IPS-20b (cell line): ENCODE data around the gene CTNNA1.
"Not testable (repeated sequence)": the region's sequence is repeated elsewhere in the genome, so short reads cannot be mapped to it uniquely, and the experiment has no call there.

Experiments
- H3K27ac ChIP-seq: one replicate; pipeline ENCODE4 v1.5.1; 2013; ENCODE audit warnings: low read length
- H3K27me3 ChIP-seq: 2 replicates; pipeline ENCODE4 v1.6.1; 2013; ENCODE audit warnings: mild to moderate bottlenecking, low read length, inconsistent platforms; ENCODE audit not compliant: insufficient read depth
- H3K36me3 ChIP-seq: 2 replicates; pipeline ENCODE4 v1.6.1; 2013; ENCODE audit warnings: low read depth, mild to moderate bottlenecking, inconsistent platforms, low read length, moderate library complexity; ENCODE audit not compliant: insufficient read depth
- H3K4me1 ChIP-seq: 2 replicates; pipeline ENCODE4 v1.6.1; 2013; ENCODE audit warnings: mild to moderate bottlenecking, control low read depth, inconsistent platforms, low read length, moderate library complexity; ENCODE audit not compliant: insufficient read depth
- H3K4me3 ChIP-seq: 2 replicates; pipeline ENCODE4 v1.5.1; 2013; ENCODE audit warnings: mild to moderate bottlenecking, low read length, inconsistent platforms
- H3K9ac ChIP-seq: 2 replicates; pipeline ENCODE4 v1.6.1; 2013; ENCODE audit warnings: low read depth, mild to moderate bottlenecking, inconsistent platforms, low read length, moderate library complexity
- H3K9me3 ChIP-seq: 2 replicates; pipeline ENCODE4 v1.6.1; 2013; ENCODE audit warnings: mild to moderate bottlenecking, low read depth, low read length, inconsistent platforms; ENCODE audit not compliant: insufficient read depth

Gene CTNNA1

DNA sequence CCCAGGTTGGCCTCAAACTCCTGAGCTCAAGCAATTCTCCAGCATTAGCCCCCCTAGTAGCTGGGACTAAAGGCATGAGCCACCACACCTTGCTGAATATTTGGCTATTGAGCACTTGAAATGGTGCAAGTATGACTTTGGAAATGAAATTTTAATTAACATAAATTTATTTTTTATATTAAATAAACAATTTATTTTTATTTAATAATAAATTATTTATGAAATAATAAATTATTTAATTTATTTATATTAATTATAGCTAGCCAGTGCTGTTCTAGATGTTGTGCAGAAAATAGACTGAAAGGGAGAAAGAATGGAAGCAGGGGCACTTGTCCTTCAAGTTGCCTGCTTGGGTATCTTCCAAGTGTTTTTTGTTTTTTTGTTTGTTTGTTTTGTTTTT is 40.0 kb upstream of the CTNNA1 start:
- H3K4me3 ChIP-seq = no peak overlapping the region
- no peaks in the 10 kb centered on the region for H3K27me3 ChIP-seq
- no peak overlapping the region for H3K27ac ChIP-seq
- no peaks in the 10 kb centered on the region for H3K9me3 ChIP-seq
- peaks cover 15% of the 10 kb centered on the region; the same call in 1 of the 2 replicates for H3K4me1 ChIP-seq
- H3K9ac ChIP-seq = no peak overlapping the region
- H3K36me3 ChIP-seq = no peaks in the 10 kb centered on the region

DNA sequence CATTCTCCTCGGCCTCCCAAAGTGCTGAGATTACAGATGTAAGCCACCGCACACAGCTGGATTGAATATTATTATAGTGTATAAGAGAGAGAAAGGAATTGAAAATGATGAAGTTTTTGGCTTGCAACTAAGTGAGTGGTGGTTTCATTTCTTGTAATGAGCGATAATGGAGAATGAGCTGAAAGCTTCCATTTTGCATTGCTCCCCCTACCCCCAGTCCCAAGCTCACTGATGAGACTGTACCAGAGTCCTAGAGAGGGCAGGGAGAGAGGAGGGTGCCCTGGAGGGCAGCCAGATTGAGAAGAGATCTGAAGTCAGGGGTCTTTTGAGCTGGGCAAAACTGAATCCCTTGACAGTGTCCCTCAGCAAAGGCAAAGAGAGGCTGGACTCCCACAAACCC is 38.5 kb upstream of the CTNNA1 start:
- no peak overlapping the region for H3K9ac ChIP-seq
- H3K36me3 ChIP-seq = no peaks in the 10 kb centered on the region
- H3K9me3 ChIP-seq = no peaks in the 10 kb centered on the region
- no peak overlapping the region for H3K27ac ChIP-seq
- H3K4me1 ChIP-seq = peaks cover 7% of the 10 kb centered on the region; the same call in 1 of the 2 replicates
- H3K4me3 ChIP-seq = no peak overlapping the region
- H3K27me3 ChIP-seq = no peaks in the 10 kb centered on the region

GRCh38 chr5:138715931-138716432 is 37.2 kb upstream of the CTNNA1 start:
- H3K4me1 ChIP-seq, H3K27me3 ChIP-seq, H3K4me3 ChIP-seq, H3K36me3 ChIP-seq, H3K9me3 ChIP-seq, H3K27ac ChIP-seq, H3K9ac ChIP-seq: not testable (repeated sequence)

- Histone ChIP-seq H3K9ac (no peak overlapping the region), H3K36me3 (no peaks in the 10 kb centered on the region), H3K27ac (no peak overlapping the region), H3K9me3 (no peaks in the 10 kb centered on the region), H3K4me3 (no peak overlapping the region), H3K4me1 (peaks cover 6% of the 10 kb centered on the region; the same call in 1 of the 2 replicates), H3K27me3 (no peaks in the 10 kb centered on the region)
Observed at GRCh38 chr5:138716456-138716924, 36.7 kb upstream of the CTNNA1 start.

DNA sequence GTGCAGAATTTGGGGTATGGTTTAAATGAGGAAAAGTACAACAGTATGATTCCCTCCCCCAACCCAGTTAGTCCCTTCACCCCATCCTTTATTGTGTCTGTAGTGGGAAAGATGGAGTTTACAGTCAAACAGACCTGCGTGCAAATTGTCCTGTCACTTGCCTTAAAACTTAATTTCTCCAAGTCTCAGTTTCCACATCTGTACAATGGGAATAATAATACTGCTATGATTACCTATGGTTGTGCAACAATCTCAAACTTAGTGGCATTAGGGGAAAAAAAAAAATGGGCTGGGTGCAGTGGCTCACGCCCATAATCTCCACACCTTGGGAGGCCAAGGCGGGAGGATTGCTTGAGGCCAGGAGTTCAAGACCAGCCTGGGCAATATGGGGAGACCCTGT is 35.8 kb upstream of the CTNNA1 start:
- no peaks in the 10 kb centered on the region for H3K9me3 ChIP-seq
- no peaks in the 10 kb centered on the region for H3K27me3 ChIP-seq
- peaks cover 13% of the 10 kb centered on the region; the same call in 1 of the 2 replicates for H3K4me1 ChIP-seq
- H3K27ac ChIP-seq = no peak overlapping the region
- no peaks in the 10 kb centered on the region for H3K36me3 ChIP-seq
- H3K9ac ChIP-seq = no peak overlapping the region
- no peak overlapping the region for H3K4me3 ChIP-seq

DNA sequence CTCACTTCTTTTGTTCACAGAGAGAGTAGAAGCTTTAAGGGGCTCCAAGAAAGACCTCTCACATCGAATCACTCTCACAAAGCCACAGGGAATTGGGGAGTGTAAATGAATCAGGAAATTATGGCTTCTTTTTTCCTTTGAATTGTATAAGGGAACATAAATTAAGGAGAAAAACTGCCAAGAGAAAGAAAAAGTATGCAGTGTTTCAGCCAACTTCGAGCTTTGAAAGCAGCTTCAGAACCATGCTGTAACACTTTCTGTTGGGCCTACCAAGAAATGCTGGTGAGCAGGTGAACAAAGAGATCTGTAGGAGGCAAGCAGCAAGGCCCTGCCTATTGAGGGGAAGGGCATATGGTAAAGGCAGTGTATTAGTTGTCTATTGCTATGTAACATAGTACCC is 33.4 kb upstream of the CTNNA1 start:
- H3K9ac ChIP-seq = no peak overlapping the region
- no peaks in the 10 kb centered on the region for H3K27me3 ChIP-seq
- no peak overlapping the region for H3K4me3 ChIP-seq
- H3K27ac ChIP-seq = no peak overlapping the region
- H3K9me3 ChIP-seq = no peaks in the 10 kb centered on the region
- H3K4me1 ChIP-seq = peaks cover 22% of the 10 kb centered on the region
- H3K36me3 ChIP-seq = no peaks in the 10 kb centered on the region

DNA sequence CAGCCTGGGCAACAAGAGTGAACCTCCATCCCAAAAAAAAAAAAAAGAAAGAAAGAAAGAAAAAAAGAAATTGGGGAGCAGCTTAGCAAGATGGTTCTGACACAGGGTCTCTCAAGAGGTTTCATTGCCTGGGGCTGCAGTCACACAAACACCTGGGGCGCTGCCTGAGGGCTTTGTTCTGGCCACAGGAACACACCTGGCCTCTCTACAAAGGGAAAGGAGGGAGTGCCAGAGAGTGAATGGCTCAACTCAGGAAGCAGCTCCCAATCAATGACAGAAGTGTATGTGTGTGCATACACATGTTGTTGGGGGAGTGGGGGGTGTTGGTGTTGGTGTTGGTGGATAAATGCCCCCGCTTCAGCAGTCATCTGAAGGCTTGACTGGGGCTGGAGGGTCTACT is 32.4 kb upstream of the CTNNA1 start:
- H3K27ac ChIP-seq = no peak overlapping the region
- no peaks in the 10 kb centered on the region for H3K36me3 ChIP-seq
- H3K9me3 ChIP-seq = no peaks in the 10 kb centered on the region
- H3K4me3 ChIP-seq = no peak overlapping the region
- no peaks in the 10 kb centered on the region for H3K27me3 ChIP-seq
- no peak overlapping the region for H3K9ac ChIP-seq
- H3K4me1 ChIP-seq = peaks cover 31% of the 10 kb centered on the region

DNA sequence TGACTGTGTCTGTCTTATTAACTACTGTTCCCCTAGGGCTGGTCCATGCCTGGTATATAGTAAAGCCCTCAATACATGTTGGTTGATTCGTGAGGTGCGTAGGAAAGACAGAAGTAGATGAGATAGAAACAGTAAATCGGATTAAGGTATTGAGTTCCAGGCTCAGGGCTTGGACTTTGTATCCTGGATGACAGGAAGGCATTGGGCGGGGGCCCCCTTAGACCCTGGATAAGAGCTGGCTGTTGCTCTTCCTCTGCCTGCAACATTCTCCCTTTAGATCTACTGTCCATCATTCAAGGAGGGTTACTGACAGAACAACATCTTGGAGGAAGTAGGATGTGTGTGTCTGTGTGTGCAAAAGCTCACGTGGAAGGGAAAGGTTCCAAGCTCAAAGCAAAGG is 31.2 kb upstream of the CTNNA1 start:
- no peaks in the 10 kb centered on the region for H3K36me3 ChIP-seq
- peaks cover 30% of the 10 kb centered on the region for H3K4me1 ChIP-seq
- no peak overlapping the region for H3K4me3 ChIP-seq
- H3K9ac ChIP-seq = no peak overlapping the region; the same call in 1 of the 2 replicates
- H3K27ac ChIP-seq = no peak overlapping the region
- H3K9me3 ChIP-seq = no peaks in the 10 kb centered on the region
- no peaks in the 10 kb centered on the region for H3K27me3 ChIP-seq

GRCh38 chr5:138722544-138723177 is 30.6 kb upstream of the CTNNA1 start:
- H3K4me1 ChIP-seq = peaks cover 30% of the 10 kb centered on the region
- no peak overlapping the region for H3K4me3 ChIP-seq

DNA sequence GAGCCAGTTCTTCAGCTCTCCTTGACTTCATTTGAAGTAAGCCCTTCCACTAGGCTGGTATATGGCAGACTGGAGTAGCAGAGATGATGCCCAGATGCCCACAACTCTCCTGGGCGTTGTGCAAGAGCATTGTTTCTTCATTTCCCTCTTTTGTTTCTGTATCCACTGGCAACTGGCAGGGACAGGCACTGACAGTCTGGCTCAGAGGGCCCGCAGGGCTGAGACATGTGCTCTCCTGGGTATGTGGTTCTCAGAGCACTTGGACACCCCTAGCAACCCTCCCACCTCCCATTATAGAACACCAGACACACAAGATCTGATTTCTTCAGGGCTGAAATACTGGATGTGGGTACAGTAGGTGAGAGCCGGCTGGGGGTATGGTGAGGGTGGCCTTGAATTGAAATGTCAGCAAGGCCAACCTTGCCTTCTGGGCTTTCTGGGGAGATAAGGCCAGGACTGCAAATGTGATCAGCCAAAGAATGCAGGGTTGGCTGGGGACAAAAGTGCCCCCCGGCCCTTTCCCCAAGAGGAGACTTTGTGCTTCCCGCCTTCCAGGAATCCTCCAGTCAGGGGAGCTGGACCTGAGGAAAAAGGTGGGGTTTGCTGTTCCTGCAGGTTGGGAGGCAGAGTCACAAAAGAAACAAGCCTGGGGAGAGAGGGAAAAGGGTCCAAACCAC is 28.6 kb upstream of the CTNNA1 start:
- Histone ChIP-seq H3K4me3 (peak overlapping the region; percentile 29), H3K27me3 (no peaks in the 10 kb centered on the region), H3K9ac (peak overlapping the region; percentile 9; the same call in 1 of the 2 replicates), H3K36me3 (no peaks in the 10 kb centered on the region), H3K4me1 (peaks cover 30% of the 10 kb centered on the region), H3K9me3 (no peaks in the 10 kb centered on the region), H3K27ac (no peak overlapping the region)

More at GRCh38 chr5:138722544-138723177, 30.6 kb upstream of the CTNNA1 start:
- Histone ChIP-seq H3K9me3 (no peaks in the 10 kb centered on the region), H3K9ac (no peak overlapping the region; the same call in 1 of the 2 replicates), H3K36me3 (no peaks in the 10 kb centered on the region), H3K27me3 (no peaks in the 10 kb centered on the region), H3K27ac (no peak overlapping the region)

GRCh38 chr5:138725153-138725817 is 27.9 kb upstream of the CTNNA1 start:
- H3K9me3 ChIP-seq = no peaks in the 10 kb centered on the region
- H3K4me3 ChIP-seq = peak overlapping the region; percentile 29
- H3K9ac ChIP-seq = peak overlapping the region; percentile 9; the same call in 1 of the 2 replicates
- no peaks in the 10 kb centered on the region for H3K27me3 ChIP-seq
- H3K27ac ChIP-seq = no peak overlapping the region
- peaks cover 30% of the 10 kb centered on the region for H3K4me1 ChIP-seq
- H3K36me3 ChIP-seq = no peaks in the 10 kb centered on the region
